ENCODE measurements around the gene ZNF280A.
A peak's percentile ranks its signal among the peaks of the same experiment; 100 is the strongest.

Gene ZNF280A

GRCh38 chr22:22520020-22520656 lies at the start of gene ZNF280A:
TSS of gene ZNF280A (minus strand) at chr22:22520270. CDS start at chr22:22515630, 4,640 bp downstream.
- no peak for DNase-seq

- no peak for DNase-seq
These were observed 49.1 kb upstream of the ZNF280A start for GRCh38 chr22:22569218-22569617.

DNA sequence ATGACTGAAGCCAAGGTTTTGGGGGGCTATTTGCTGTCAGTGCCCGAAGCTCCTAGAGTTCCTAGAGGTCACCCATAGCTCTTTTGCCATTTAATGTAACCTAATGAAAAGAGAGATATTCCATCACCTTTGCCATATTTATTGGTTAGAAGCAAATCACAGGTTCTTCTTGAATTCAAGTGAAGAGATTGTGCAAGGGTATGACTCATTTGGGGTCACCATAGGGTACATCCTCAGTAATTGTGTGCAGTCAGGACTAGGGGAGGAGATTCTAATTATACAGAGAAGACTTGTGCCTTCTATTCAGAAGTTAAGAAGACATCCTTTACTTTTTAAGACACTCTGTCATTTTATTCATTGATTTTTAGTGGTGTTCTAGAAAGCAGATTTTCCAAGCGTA lies 45.9 kb upstream of the ZNF280A start:
- DNase-seq: no peak

GRCh38 chr22:22558972-22559603 lies 39.0 kb upstream of the ZNF280A start, which contains the start of gene PRAME:
TSS of gene PRAME (minus strand) at chr22:22559265. CDS start at chr22:22556832, 2,433 bp downstream.
- peak; percentile 80 for DNase-seq

GRCh38 chr22:22558071-22558971 lies 38.3 kb upstream of the ZNF280A start:
- no peak for DNase-seq

DNA sequence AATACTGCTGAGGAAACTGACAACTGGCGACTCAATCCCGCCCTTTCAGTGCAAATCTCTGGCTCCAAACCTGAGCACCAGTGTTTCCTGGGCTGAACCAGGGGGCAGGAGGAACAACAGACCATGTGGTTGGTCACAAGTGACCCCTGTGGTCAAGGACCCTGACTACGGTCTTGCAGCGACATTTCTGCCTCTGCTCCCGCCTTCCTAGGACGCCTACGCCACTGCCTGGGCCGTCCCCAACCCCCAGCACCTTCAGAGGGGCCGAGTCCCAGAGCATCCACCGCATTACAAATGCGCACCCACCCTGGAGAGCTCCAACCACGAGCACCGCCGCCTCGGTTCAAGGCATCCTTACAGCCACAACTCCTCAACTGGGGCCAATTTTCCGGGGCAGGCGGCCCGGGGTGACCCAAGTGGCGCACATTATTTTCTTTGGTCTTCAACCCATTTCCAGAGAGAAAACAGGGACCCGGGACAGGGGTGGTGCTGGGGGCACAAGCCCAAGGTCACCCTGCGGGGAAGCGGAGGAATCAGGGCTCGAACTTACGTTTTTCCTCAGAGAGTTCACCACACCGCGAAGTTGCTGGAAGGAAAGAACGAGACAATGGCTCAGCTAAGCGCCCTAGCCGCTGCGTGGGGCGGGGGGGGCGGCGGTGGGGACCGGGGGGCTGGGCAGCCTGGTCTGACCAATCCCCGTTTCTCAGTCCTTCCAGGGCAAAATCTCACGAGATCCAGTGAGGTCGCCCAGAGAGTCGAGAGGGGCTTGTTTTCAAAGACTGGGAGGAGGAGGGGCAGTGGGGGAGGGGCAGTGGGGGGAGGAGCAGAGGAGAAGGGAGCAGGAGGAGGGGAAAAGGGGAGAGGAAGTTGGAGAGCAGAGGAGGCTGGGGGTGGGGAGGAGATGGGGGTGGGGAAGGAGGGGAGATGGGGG lies 37.2 kb upstream of the ZNF280A start:
- DNase-seq: no peak

- DNase-seq: no peak
These were observed 36.5 kb upstream of the ZNF280A start for GRCh38 chr22:22556578-22556977.

- no peak for DNase-seq
These were observed 35.5 kb upstream of the ZNF280A start for GRCh38 chr22:22555596-22555995.

- DNase-seq: no peak
These were observed 34.7 kb upstream of the ZNF280A start for GRCh38 chr22:22554587-22555284.

- DNase-seq: no peak
These were observed 33.9 kb upstream of the ZNF280A start for GRCh38 chr22:22553735-22554586.

- no peak for DNase-seq
These were observed 33.1 kb upstream of the ZNF280A start for GRCh38 chr22:22553141-22553540.

DNA sequence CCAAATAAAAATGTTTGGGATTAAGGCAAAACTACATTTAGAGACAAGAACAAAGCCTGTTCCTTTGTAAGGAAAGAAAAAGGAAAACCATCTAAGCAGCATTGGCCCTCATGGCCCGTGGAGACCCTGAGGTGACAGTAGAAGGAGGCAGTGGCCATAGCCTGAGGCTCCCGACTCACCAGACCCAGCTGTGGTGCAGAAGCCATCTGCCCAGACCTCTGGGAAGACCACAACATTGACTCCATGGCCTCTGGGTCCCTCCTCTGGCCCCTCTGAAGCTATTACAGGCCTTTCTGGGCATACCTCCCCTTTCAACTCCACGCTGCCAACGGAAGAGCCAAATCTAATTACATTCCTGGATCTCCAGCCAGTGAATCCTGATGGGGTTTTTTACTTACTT lies 32.6 kb upstream of the ZNF280A start:
- DNase-seq: no peak

DNA sequence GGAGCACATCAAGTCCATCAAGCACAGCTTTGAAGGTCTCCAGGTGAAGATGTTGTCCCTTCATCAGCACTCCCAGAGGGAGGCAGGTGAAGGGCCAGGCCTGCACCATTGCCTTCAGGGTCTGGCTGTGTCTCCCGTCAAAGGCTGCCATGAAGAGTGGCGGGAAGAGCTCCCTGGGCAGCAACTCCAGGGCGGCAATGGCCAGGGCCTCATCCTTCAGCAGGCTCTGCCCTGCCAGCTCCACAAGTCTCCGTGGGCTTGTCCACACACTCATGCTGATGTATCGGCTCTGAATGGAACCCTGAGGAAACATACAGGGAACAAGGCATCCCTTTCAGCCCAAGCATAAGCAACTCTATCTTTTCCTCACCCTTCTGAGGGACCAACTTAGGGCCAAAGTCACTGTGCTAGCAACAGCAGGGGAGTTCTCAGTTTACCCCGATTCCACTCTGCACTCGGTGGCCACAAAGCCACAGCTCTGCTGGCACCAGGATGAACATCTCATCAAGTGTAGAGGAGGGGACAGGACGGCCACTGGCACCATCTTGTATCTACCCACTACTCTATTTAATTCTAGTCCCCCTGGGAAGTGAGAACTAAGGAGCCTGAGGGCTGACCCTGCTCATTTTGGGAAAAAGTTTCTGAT lies 30.8 kb upstream of the ZNF280A start:
- DNase-seq: no peak

GRCh38 chr22:22548910-22549309 lies 28.8 kb upstream of the ZNF280A start:
- DNase-seq: no peak

- DNase-seq: no peak
These were observed 28.2 kb upstream of the ZNF280A start for GRCh38 chr22:22548317-22548716.

DNA sequence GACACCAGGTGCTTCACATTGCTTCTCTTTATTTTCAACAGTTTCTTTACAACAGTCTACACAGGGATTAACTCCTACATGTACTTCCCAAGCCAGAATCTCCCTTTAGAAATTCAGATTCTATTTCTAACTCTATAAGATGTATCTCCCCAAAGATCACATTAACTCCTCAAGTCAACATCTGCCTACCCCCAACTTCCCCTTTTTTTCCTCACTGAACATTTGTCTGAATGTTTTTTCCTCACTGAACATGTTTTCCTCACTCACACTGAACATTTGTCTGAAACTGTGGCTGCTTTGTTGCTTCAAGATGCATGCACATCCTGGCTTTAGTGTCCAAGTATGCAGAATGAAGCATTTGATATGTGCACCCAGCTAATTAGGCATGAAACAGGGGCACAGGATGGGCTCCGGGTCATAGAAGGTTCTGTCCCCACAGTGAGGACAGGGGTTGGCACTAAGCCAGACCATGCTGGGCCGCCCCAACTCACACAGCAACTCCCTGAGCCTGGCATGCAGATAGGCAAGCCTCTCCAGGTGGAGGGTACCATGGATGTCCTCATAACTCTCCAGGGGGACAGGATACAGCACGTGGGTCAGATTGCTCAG lies 27.7 kb upstream of the ZNF280A start:
- DNase-seq: no peak

- DNase-seq: no peak
These were observed 27.2 kb upstream of the ZNF280A start for GRCh38 chr22:22547226-22547625.

- no peak for DNase-seq
These were observed 26.4 kb upstream of the ZNF280A start for GRCh38 chr22:22546490-22546889.

GRCh38 chr22:22545084-22545483 lies 25.0 kb upstream of the ZNF280A start:
- no peak for DNase-seq
